Suppressor macrophage treated with lipopolysaccharide for 4 hours (primary cell): ENCODE data around the gene SGK2.
"Not testable (repeated sequence)": the region's sequence is repeated elsewhere in the genome, so short reads cannot be mapped to it uniquely, and the experiment has no call there.

Experiments
- DNase-seq: peaks from one replicate; pipeline ENCODE4 v3.0.0-alpha.2; 2020

SGK2 gene

GRCh38 chr20:43564993-43565757 lies 6.3 kb downstream of the SGK2 start:
- DNase-seq: no peak

- DNase-seq: no peak
Observed at GRCh38 chr20:43565758-43566104, 6.9 kb downstream of the SGK2 start.

DNA sequence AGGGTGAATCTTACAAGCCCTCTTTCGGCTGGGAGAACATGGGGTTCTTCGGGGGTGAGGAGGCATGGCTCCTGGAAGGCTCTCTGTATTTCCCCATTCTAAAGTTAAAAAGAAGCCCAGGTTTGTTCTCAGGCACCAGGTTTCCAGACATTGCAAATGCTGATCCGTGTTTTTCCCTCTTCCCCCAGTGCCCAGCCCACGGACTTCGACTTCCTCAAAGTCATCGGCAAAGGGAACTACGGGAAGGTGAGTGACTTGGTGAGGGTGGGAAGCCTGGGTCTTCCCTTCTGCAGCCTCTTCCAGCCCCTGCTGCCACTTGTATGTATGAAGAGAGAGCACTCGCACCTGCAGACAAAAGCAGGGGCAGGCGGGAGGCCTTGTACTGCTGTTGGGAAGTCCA lies 8.7 kb downstream of the SGK2 start:
- peak; percentile 24 for DNase-seq

GRCh38 chr20:43568706-43569105 lies 9.9 kb downstream of the SGK2 start:
- DNase-seq: no peak

GRCh38 chr20:43569282-43569681 lies 10.5 kb downstream of the SGK2 start:
- no peak for DNase-seq

GRCh38 chr20:43570496-43570895 lies 11.7 kb downstream of the SGK2 start:
- no peak for DNase-seq

DNA sequence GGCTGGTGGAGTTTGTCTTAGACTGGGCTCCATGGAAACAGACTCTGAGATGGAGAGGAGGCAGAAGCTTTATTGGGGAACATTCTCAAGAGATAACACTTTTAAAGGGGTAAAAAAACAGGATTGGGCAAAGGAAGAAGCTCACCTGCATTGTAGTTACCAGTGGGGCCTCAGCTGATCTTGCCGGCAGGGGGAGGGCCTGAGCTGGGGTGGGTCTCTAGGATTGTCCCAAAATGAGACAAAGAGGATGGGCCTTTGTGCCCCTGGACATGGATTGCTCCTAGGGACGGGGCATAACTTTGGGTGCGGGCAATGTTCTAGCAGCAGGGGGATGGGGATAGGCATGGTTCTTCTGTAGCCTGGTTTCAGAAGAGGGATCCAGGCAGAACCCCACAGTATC lies 12.5 kb downstream of the SGK2 start:
- no peak for DNase-seq

DNA sequence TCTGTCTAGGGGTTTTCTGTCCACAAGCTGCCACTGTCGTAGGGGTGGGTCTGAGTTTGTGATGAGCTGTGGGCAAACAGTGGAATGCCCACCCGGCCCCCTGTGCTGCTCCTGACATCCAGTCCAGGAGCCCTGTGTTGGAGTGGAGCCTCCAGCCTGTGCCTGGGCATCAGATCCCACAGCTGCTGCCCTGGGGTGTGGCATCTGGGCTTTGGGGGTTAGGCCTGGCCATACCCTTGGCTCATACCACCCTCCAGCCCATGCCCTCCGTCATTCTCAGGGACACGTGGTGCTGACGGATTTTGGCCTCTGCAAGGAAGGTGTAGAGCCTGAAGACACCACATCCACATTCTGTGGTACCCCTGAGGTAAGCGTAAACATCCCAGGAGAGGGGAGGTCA lies 12.9 kb downstream of the SGK2 start:
- no peak for DNase-seq

DNA sequence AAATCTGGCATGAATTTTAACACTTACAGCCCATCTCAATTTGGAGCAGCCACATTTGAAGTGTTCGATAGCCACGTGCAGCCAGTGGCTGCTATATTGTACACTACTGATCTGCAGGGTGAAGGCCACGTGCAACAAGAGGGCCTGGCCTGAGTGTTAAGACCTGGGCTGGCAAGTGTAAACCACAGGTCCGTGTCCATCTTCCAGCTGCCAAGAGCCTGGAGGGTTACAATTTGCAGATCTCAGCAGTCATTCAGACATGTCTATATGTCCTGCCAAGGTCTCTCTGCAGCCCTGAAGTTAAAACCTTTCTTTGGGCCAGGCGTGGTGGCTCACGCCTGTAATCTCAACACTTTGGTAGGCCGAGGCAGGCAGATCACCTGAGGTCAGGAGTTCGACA lies 14.1 kb downstream of the SGK2 start:
- DNase-seq: no peak

- no peak for DNase-seq
Observed at GRCh38 chr20:43576108-43576507, 17.3 kb downstream of the SGK2 start.

- no peak for DNase-seq
Observed at GRCh38 chr20:43579861-43580793, 21.3 kb downstream of the SGK2 start.

DNA sequence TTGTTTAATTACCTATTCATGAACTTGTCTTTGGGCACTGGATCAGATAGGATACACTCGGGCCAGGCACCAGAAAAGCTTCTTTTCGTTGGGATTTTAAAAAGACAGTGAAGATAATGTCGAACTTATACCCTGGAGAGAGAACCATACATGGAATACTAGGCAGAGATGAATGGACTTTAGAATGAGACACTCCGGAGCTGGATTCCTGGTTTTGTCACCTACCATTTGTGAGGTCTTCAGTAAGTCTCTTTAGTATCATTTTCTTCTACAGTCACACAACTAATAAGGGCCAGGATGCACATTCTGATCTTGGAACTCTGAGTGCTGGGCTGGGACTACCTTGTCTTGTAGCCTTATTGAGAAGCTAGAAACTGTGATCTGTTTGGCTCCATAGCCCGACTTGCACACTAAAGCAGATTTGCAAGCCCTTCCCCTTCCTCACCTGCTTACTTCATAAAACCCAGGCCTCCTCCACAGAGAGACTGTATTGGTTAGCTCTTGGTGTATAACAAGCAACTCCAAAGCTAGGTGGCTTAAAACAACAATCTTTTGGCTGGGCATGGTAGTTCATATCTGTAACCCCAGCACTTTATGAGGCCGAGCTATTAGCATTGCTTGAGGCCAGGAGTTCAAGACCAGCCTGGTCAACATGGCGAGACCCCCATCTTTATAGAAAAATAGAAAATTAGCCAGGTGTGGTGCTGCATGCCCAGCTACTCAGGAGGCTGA lies 24.5 kb downstream of the SGK2 start:
- DNase-seq: no peak

DNA sequence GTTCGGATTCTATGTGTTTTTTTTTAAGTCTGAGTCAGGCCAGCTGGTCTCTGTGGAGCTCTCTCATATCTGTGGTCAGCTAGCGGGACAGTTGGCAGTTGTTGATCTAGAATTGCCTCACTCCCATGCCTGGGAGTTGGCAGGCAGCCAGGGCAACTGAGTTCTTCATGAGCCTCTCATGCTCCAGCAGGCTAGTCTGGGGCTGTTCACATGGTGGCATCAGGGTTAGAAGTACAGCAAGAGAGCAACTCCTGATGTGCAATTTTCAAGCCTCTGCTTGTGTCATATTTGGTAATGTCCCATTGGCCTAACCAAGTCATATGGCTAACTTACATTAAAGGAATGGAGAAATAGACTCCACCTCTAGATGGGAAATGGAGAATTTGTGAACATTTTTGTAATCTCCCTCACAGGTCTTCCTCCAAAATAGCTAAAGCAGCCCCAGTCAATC lies 25.2 kb downstream of the SGK2 start:
- peak; percentile 25 for DNase-seq

GRCh38 chr20:43584448-43585136 lies 25.8 kb downstream of the SGK2 start:
- DNase-seq: no peak

DNA sequence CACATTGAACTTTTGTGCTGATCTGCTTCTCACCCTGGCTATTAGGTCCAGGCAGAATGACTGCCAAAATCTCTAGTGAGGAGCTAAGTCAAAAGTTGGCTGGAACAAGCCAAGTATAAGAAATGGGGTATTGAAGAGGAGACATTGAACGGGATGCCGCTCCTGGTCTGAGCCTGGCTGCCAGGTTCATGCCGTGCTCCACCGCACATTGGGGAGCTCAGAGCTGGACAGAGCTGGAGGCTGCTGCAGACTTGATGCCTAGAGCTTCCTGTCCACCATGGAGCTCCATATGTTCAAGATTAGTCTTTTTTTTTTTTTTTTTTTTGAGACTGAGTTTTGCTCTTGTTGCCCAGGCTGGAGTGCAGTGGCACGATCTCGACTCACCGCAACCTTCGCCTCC lies 27.8 kb downstream of the SGK2 start:
- no peak for DNase-seq

DNA sequence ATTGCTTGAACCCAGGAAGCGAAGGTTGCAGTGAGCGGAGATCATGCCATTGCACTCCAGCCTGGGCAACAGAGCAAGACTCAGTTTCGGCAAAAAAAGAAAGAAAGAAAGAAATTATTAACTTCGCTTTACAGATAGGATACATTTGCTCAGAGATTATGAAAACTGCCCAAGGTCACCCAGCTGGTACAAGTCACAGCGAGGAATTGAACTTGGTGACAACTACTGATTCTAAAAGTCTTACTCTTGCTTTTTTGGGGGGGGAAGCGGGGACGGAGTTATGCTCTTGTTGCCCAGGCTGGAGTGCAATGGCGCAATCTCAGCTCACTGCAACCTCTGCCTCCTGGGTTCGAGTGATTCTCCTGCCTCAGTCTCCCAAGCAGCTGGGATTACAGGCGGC lies 29.7 kb downstream of the SGK2 start:
- not testable (repeated sequence) for DNase-seq

GRCh38 chr20:43590036-43590391 lies 31.2 kb downstream of the SGK2 start:
- DNase-seq: no peak

GRCh38 chr20:43590392-43591303 lies 31.8 kb downstream of the SGK2 start, which contains the start of gene IFT52:
TSS of gene IFT52 (plus strand) at chr20:43590937. CDS start at chr20:43594699, 3,762 bp downstream.
- peak; percentile 92 for DNase-seq

GRCh38 chr20:43601960-43602359 lies 43.1 kb downstream of the SGK2 start:
- not testable (repeated sequence) for DNase-seq

DNA sequence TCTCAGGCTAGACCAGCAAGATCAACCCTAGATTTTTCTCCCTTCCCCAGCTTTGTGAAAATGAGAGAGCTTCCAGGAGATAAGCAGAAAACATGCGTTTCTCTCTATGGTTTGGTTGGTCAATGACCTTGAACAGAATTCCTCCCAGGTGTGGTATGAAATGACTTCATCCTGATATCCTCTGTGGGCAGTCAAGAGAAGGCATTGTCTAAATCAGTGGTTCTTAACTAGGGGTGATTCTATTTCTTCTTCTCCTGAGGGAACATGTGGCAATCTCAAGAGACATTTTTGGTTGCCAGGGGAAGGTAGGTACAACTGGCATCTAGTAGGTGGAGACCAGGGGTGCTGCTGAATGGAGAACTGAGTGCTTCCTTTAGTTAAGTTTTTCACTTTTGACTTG lies 44.3 kb downstream of the SGK2 start:
- DNase-seq: no peak

- DNase-seq: no peak
Observed at GRCh38 chr20:43605715-43606114, 46.9 kb downstream of the SGK2 start.

DNA sequence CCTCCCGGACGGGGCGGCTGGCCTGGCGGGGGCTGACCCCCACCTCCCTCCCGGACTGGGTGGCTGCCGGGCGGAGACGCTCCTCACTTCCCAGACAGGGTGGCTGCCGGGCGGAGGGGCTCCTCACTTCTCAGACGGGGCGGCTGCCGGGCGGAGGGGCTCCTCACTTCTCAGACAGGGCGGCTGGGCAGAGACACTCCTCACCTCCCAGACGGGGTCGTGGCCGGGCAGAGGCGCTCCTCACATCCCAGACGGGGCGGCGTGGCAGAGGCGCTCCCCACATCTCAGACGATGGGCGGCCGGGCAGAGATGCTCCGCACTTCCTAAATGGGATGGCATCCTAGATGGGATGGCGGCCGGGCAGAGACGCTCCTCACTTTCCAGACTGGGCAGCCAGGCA lies 48.5 kb downstream of the SGK2 start:
- not testable (repeated sequence) for DNase-seq
